SK-N-SH treated with all-trans-retinoic acid at 6 μM for 48 hours (cell line): ENCODE results near the gene SLC1A4.

Experiments used
- ATAC-seq: fragments of 200-7000 bp; cut with Tn5 transposase; 3 replicates; pipeline ENCODE4 v1.9.1; 2020; ENCODE audit warnings: mild to moderate bottlenecking, moderate library complexity
- ARNTL ChIP-seq: fragments of 450-650 bp; formaldehyde crosslinking; IDR thresholded peaks from 2 replicates; pipeline ENCODE4 v1.5.0; 2020; ENCODE audit warnings: low read depth, mild to moderate bottlenecking, moderate library complexity, borderline replicate concordance
- BACH2 ChIP-seq: fragments of 250-450 bp; sonication (Bioruptor Pico); IDR thresholded peaks from 2 replicates; pipeline ENCODE4 v1.9.0; 2021; ENCODE audit warnings: mild to moderate bottlenecking, borderline replicate concordance
- CSDC2 ChIP-seq: fragments of 250-450 bp; sonication (Bioruptor Pico); IDR thresholded peaks from 2 replicates; pipeline ENCODE4 v1.5.0; 2020; ENCODE audit warnings: mild to moderate bottlenecking, moderate library complexity
- CSRNP3 ChIP-seq: fragments of 250-450 bp; sonication (Bioruptor Pico); IDR thresholded peaks from 2 replicates; pipeline ENCODE4 v1.5.1; 2021; ENCODE audit warnings: mild to moderate bottlenecking, moderate library complexity
- ESRRG ChIP-seq: fragments of 250-450 bp; sonication (Bioruptor Pico); IDR thresholded peaks from 2 replicates; pipeline ENCODE4 v1.6.1; 2021; ENCODE audit warnings: mild to moderate bottlenecking
- GLIS3 ChIP-seq: fragments of 250-450 bp; sonication (Bioruptor Pico); IDR thresholded peaks from 2 replicates; pipeline ENCODE4 v1.5.0; 2020; ENCODE audit warnings: mild to moderate bottlenecking, moderate library complexity
- ISL1 ChIP-seq: fragments of 250-450 bp; sonication (Bioruptor Pico); IDR thresholded peaks from 2 replicates; pipeline ENCODE4 v2.1.2; 2022; ENCODE audit warnings: mild to moderate bottlenecking, moderate library complexity
- OSR1 ChIP-seq: fragments of 250-450 bp; sonication (Bioruptor Pico); IDR thresholded peaks from 2 replicates; pipeline ENCODE4 v1.8.0; 2022; ENCODE audit warnings: moderate library complexity, mild to moderate bottlenecking, inconsistent platforms
- PATZ1 ChIP-seq: fragments of 250-450 bp; sonication (Bioruptor Pico); IDR thresholded peaks from 2 replicates; pipeline ENCODE4 v1.8.0; 2020; ENCODE audit warnings: mild to moderate bottlenecking, moderate library complexity, borderline replicate concordance
- POU6F1 ChIP-seq: fragments of 250-450 bp; sonication (Bioruptor Pico); IDR thresholded peaks from 2 replicates; pipeline ENCODE4 v1.8.0; 2021; ENCODE audit warnings: low read depth, mild to moderate bottlenecking, moderate library complexity, borderline replicate concordance
- PPARA ChIP-seq: fragments of 250-450 bp; sonication (Bioruptor Pico); IDR thresholded peaks from 2 replicates; pipeline ENCODE4 v1.5.0; 2020; ENCODE audit warnings: mild to moderate bottlenecking, borderline replicate concordance
- RARB ChIP-seq: fragments of 250-450 bp; sonication (Bioruptor Pico); IDR thresholded peaks from 2 replicates; pipeline ENCODE4 v1.8.0; 2021; ENCODE audit warnings: mild to moderate bottlenecking, moderate library complexity
- SNAI2 ChIP-seq: fragments of 250-450 bp; sonication (Bioruptor Pico); IDR thresholded peaks from 2 replicates; pipeline ENCODE4 v1.5.0; 2020; ENCODE audit warnings: mild to moderate bottlenecking, moderate library complexity
- TCF4 ChIP-seq: fragments of 250-450 bp; sonication (Bioruptor Pico); IDR thresholded peaks from 2 replicates; pipeline ENCODE4 v1.8.0; 2021; ENCODE audit warnings: mild to moderate bottlenecking, moderate library complexity, borderline replicate concordance
- TOX ChIP-seq: fragments of 250-450 bp; sonication (Bioruptor Pico); IDR thresholded peaks from 2 replicates; pipeline ENCODE4 v1.8.0; 2021; ENCODE audit warnings: mild to moderate bottlenecking, moderate library complexity, borderline replicate concordance
- TSHZ2 ChIP-seq: fragments of 250-450 bp; sonication (Bioruptor Pico); IDR thresholded peaks from 2 replicates; pipeline ENCODE4 v1.5.0; 2020; ENCODE audit warnings: mild to moderate bottlenecking, moderate library complexity
- ZC3H10 ChIP-seq: fragments of 250-450 bp; sonication (Bioruptor Pico); IDR thresholded peaks from 2 replicates; pipeline ENCODE4 v1.5.1; 2021; ENCODE audit warnings: mild to moderate bottlenecking, moderate library complexity
- ZFP3 ChIP-seq: fragments of 250-450 bp; sonication (Bioruptor Pico); IDR thresholded peaks from 2 replicates; pipeline ENCODE4 v1.5.0; 2020; ENCODE audit warnings: mild to moderate bottlenecking, moderate library complexity
- ZFP30 ChIP-seq: fragments of 450-650 bp; formaldehyde crosslinking; IDR thresholded peaks from 2 replicates; pipeline ENCODE4 v1.5.0; 2022; ENCODE audit warnings: mild to moderate bottlenecking, moderate library complexity
- ZNF565 ChIP-seq: fragments of 450-650 bp; formaldehyde crosslinking; conservative IDR thresholded peaks from 2 replicates; pipeline ENCODE4 v1.5.0; 2020; ENCODE audit warnings: low read depth, mild to moderate bottlenecking, moderate library complexity
- ZNF70 ChIP-seq: fragments of 450-650 bp; formaldehyde crosslinking; IDR thresholded peaks from 2 replicates; pipeline ENCODE4 v1.5.0; 2020; ENCODE audit warnings: mild to moderate bottlenecking, moderate library complexity
- ZNF8 ChIP-seq: fragments of 450-650 bp; formaldehyde crosslinking; IDR thresholded peaks from 2 replicates; pipeline ENCODE4 v1.5.0; 2020; ENCODE audit warnings: mild to moderate bottlenecking, moderate library complexity

The SLC1A4 gene

GRCh38 chr2:65037178-65037577, 48.0 kb downstream of the SLC1A4 start:
- ATAC-seq, result no peak

GRCh38 chr2:65039640-65040039, 50.4 kb downstream of the SLC1A4 start:
- TF ChIP-seq ZC3H10, result no peak
- 0 out of 3 replicates have a peak, but pooled peaks have one; percentile 10 for ATAC-seq

More at GRCh38 chr2:65037178-65037577, 48.0 kb downstream of the SLC1A4 start:
- TF ChIP-seq ISL1 (no peak), CSDC2 (CRISPR knock-in tag) (no peak)
- TF ChIP-seq, all 23 proteins: peak for 0

- no peak for TF ChIP-seq ZNF8 (CRISPR knock-in tag)
- no peak for TF ChIP-seq PATZ1 (CRISPR knock-in tag)
- no peak for TF ChIP-seq SNAI2
- TF ChIP-seq ZNF70 (CRISPR knock-in tag), result no peak
- TF ChIP-seq ESRRG (CRISPR knock-in tag), result no peak
- TF ChIP-seq TOX, result no peak
- TF ChIP-seq ZFP30 (CRISPR knock-in tag), result no peak
- no peak for TF ChIP-seq GLIS3 (CRISPR knock-in tag)
Measured at GRCh38 chr2:65040400-65041261, 51.4 kb downstream of the SLC1A4 start.

GRCh38 chr2:65043001-65043400, 53.8 kb downstream of the SLC1A4 start:
- no peak for ATAC-seq
- TF ChIP-seq GLIS3 (CRISPR knock-in tag) (no peak), PATZ1 (CRISPR knock-in tag) (no peak)

More at GRCh38 chr2:65040400-65041261, 51.4 kb downstream of the SLC1A4 start:
- peak; percentile 100 for ATAC-seq

- ATAC-seq, result no peak
- TF ChIP-seq BACH2, result no peak
- no peak for TF ChIP-seq ZC3H10
- no peak for TF ChIP-seq TSHZ2 (CRISPR knock-in tag)
- no peak for TF ChIP-seq GLIS3 (CRISPR knock-in tag)
- TF ChIP-seq CSDC2 (CRISPR knock-in tag), result no peak
- TF ChIP-seq OSR1 (CRISPR knock-in tag), result no peak
- TF ChIP-seq ISL1, result no peak
- no peak for TF ChIP-seq TOX
- TF ChIP-seq ZNF8 (CRISPR knock-in tag), result no peak
- no peak for TF ChIP-seq ARNTL
- TF ChIP-seq ZNF565 (CRISPR knock-in tag), result no peak
- no peak for TF ChIP-seq ZNF70 (CRISPR knock-in tag)
- no peak for TF ChIP-seq POU6F1
- TF ChIP-seq RARB (CRISPR knock-in tag), result no peak
- TF ChIP-seq CSRNP3 (CRISPR knock-in tag), result no peak
- no peak for TF ChIP-seq PPARA
- TF ChIP-seq TCF4 (CRISPR knock-in tag), result no peak
- no peak for TF ChIP-seq ZFP3 (CRISPR knock-in tag)
- no peak for TF ChIP-seq SNAI2
- no peak for TF ChIP-seq ZFP30 (CRISPR knock-in tag)
- TF ChIP-seq, all 23 proteins: peak for 0
Measured at GRCh38 chr2:65044097-65044735, 55.0 kb downstream of the SLC1A4 start.
